ENCODE measurements around the gene SKIC8. TPM values are rescaled to one million over a fixed set of nuclear protein-coding genes. Genes with fewer than 3 reads are reported as not detected.

SKIC8 gene
- total and polyA plus RNA-seq, 2 experiments from 2014 or later: 52.6 to 70.6 TPM

GRCh38 chr15:78263351-78263781 is 36.0 kb downstream of the SKIC8 start:
- Histone ChIP-seq H3K4me1 (ENCODE audit: insufficient read depth) (no peaks in the 10 kb centered on the region), H3K4me3 (no peak overlapping the region), H3K9ac (no peak overlapping the region), H3K9me2 (ENCODE audit: insufficient read depth) (no peaks in the 10 kb centered on the region), H3F3A (ENCODE audit: insufficient read depth) (no peaks in the 10 kb centered on the region), H3K4me2 (ENCODE audit: unreplicated experiment) (no peak overlapping the region), H3K79me2 (ENCODE audit: insufficient read depth) (no peaks in the 10 kb centered on the region), H3K27me3 (replicated peaks; ENCODE audit: insufficient read depth) (no peaks in the 10 kb centered on the region; the same call in 1 of the 2 replicates), H3K9me3 (ENCODE audit: low read depth) (no peaks in the 10 kb centered on the region), H3K27ac (no peak overlapping the region), H3K36me3 (ENCODE audit: low read depth) (no peaks in the 10 kb centered on the region), H4K20me1 (ENCODE audit: insufficient read depth) (no peaks in the 10 kb centered on the region), H2AFZ (no peak overlapping the region; the same call in 1 of the 2 replicates)
- WGBS, 2 experiments (ENCODE audit: low coverage in 1 of 2, low lambda C conversion rate in 2 of 2, missing lambda C conversion rate in 2 of 2): 87 to 95% methylated on average over 7 of the region's 7 CpGs
- DNase-seq: no peak
- TF ChIP-seq EZH2phosphoT487 (IDR thresholded peaks at IDR 0.05; ENCODE audit: insufficient read depth, low read depth) (no peak), EZH2 (IDR thresholded peaks at IDR 0.05; ENCODE audit: insufficient read depth, poor library complexity, severe bottlenecking) (no peak)
- in situ Hi-C loops (cut with MboI): no loop called here

GRCh38 chr15:78261062-78261461 is 38.3 kb downstream of the SKIC8 start:
- no peak for DNase-seq
- no peak overlapping the region for H3K9ac ChIP-seq
- no peak overlapping the region for H3K4me2 ChIP-seq (ENCODE audit: unreplicated experiment)
- no peaks in the 10 kb centered on the region for H3F3A ChIP-seq (ENCODE audit: insufficient read depth)
- no peak overlapping the region for H3K27ac ChIP-seq
- H4K20me1 ChIP-seq (ENCODE audit: insufficient read depth): no peaks in the 10 kb centered on the region
- no peaks in the 10 kb centered on the region for H3K4me1 ChIP-seq (ENCODE audit: insufficient read depth)
- TF ChIP-seq EZH2phosphoT487 (IDR thresholded peaks at IDR 0.05; ENCODE audit: insufficient read depth, low read depth) (no peak), EZH2 (IDR thresholded peaks at IDR 0.05; ENCODE audit: insufficient read depth, poor library complexity, severe bottlenecking) (no peak)
- no peaks in the 10 kb centered on the region for H3K36me3 ChIP-seq (ENCODE audit: low read depth)
- no peak overlapping the region for H3K4me3 ChIP-seq
- no peak overlapping the region for H2AFZ ChIP-seq
- H3K27me3 ChIP-seq (replicated peaks; ENCODE audit: insufficient read depth): no peaks in the 10 kb centered on the region; the same call in 1 of the 2 replicates
- H3K79me2 ChIP-seq (ENCODE audit: insufficient read depth): no peaks in the 10 kb centered on the region
- H3K9me3 ChIP-seq (ENCODE audit: low read depth): no peaks in the 10 kb centered on the region
- H3K9me2 ChIP-seq (ENCODE audit: insufficient read depth): no peaks in the 10 kb centered on the region
- 84 to 88% methylated on average over 3 of the region's 3 CpGs for WGBS, 2 experiments (ENCODE audit: low coverage in 1 of 2, low lambda C conversion rate in 2 of 2, missing lambda C conversion rate in 2 of 2)
- in situ Hi-C loops (cut with MboI): no loop called here

GRCh38 chr15:78260489-78260888 is 38.9 kb downstream of the SKIC8 start:
- Histone ChIP-seq H3K4me2 (ENCODE audit: unreplicated experiment) (no peak overlapping the region), H3K27me3 (replicated peaks; ENCODE audit: insufficient read depth) (no peaks in the 10 kb centered on the region; the same call in 1 of the 2 replicates), H3K27ac (no peak overlapping the region), H3K9me2 (ENCODE audit: insufficient read depth) (no peaks in the 10 kb centered on the region), H3K9ac (no peak overlapping the region), H3K79me2 (ENCODE audit: insufficient read depth) (no peaks in the 10 kb centered on the region), H3K4me1 (ENCODE audit: insufficient read depth) (no peaks in the 10 kb centered on the region), H4K20me1 (ENCODE audit: insufficient read depth) (no peaks in the 10 kb centered on the region), H3K4me3 (no peak overlapping the region), H3F3A (ENCODE audit: insufficient read depth) (no peaks in the 10 kb centered on the region), H3K36me3 (ENCODE audit: low read depth) (no peaks in the 10 kb centered on the region), H2AFZ (no peak overlapping the region), H3K9me3 (ENCODE audit: low read depth) (no peaks in the 10 kb centered on the region)
- TF ChIP-seq EZH2 (IDR thresholded peaks at IDR 0.05; ENCODE audit: insufficient read depth, poor library complexity, severe bottlenecking) (no peak), EZH2phosphoT487 (IDR thresholded peaks at IDR 0.05; ENCODE audit: insufficient read depth, low read depth) (no peak)
- no peak for DNase-seq
- in situ Hi-C loops (cut with MboI): no loop called here
- WGBS, 2 experiments (ENCODE audit: low coverage in 1 of 2, low lambda C conversion rate in 2 of 2, missing lambda C conversion rate in 2 of 2): 50% methylated on average over 2 of the region's 2 CpGs

GRCh38 chr15:78259232-78259631 is 40.2 kb downstream of the SKIC8 start:
- no peak overlapping the region for H2AFZ ChIP-seq
- H3K9me2 ChIP-seq (ENCODE audit: insufficient read depth): no peaks in the 10 kb centered on the region
- no peaks in the 10 kb centered on the region for H3F3A ChIP-seq (ENCODE audit: insufficient read depth)
- no peaks in the 10 kb centered on the region for H3K36me3 ChIP-seq (ENCODE audit: low read depth)
- H3K9me3 ChIP-seq (ENCODE audit: low read depth): no peaks in the 10 kb centered on the region
- no peak for DNase-seq
- no peak overlapping the region for H3K27ac ChIP-seq
- H3K4me3 ChIP-seq: no peak overlapping the region
- in situ Hi-C loops (cut with MboI): no loop called here
- TF ChIP-seq EZH2 (IDR thresholded peaks at IDR 0.05; ENCODE audit: insufficient read depth, poor library complexity, severe bottlenecking): no peak
- TF ChIP-seq EZH2phosphoT487 (IDR thresholded peaks at IDR 0.05; ENCODE audit: insufficient read depth, low read depth): no peak
- H4K20me1 ChIP-seq (ENCODE audit: insufficient read depth): no peaks in the 10 kb centered on the region
- no peaks in the 10 kb centered on the region for H3K4me1 ChIP-seq (ENCODE audit: insufficient read depth)
- WGBS, 2 experiments (ENCODE audit: low coverage in 1 of 2, low lambda C conversion rate in 2 of 2, missing lambda C conversion rate in 2 of 2): 34% methylated on average over 3 of the region's 3 CpGs
- H3K79me2 ChIP-seq (ENCODE audit: insufficient read depth): no peaks in the 10 kb centered on the region
- no peaks in the 10 kb centered on the region; the same call in 1 of the 2 replicates for H3K27me3 ChIP-seq (replicated peaks; ENCODE audit: insufficient read depth)
- no peak overlapping the region for H3K4me2 ChIP-seq (ENCODE audit: unreplicated experiment)
- H3K9ac ChIP-seq: no peak overlapping the region

GRCh38 chr15:78257681-78258080 is 41.7 kb downstream of the SKIC8 start:
- Histone ChIP-seq H3K79me2 (ENCODE audit: insufficient read depth) (no peaks in the 10 kb centered on the region), H3K9me3 (ENCODE audit: low read depth) (no peaks in the 10 kb centered on the region), H3K4me3 (no peak overlapping the region), H3F3A (ENCODE audit: insufficient read depth) (no peaks in the 10 kb centered on the region), H3K9ac (no peak overlapping the region), H3K4me2 (ENCODE audit: unreplicated experiment) (no peak overlapping the region), H3K27ac (no peak overlapping the region), H2AFZ (no peak overlapping the region), H3K9me2 (ENCODE audit: insufficient read depth) (no peaks in the 10 kb centered on the region), H4K20me1 (ENCODE audit: insufficient read depth) (no peaks in the 10 kb centered on the region), H3K27me3 (replicated peaks; ENCODE audit: insufficient read depth) (no peaks in the 10 kb centered on the region; the same call in 1 of the 2 replicates), H3K36me3 (ENCODE audit: low read depth) (no peaks in the 10 kb centered on the region), H3K4me1 (ENCODE audit: insufficient read depth) (no peaks in the 10 kb centered on the region)
- 73 to 78% methylated on average over 3 of the region's 3 CpGs for WGBS, 2 experiments (ENCODE audit: low coverage in 1 of 2, low lambda C conversion rate in 2 of 2, missing lambda C conversion rate in 2 of 2)
- DNase-seq: no peak
- in situ Hi-C loops (cut with MboI): no loop called here
- TF ChIP-seq EZH2 (IDR thresholded peaks at IDR 0.05; ENCODE audit: insufficient read depth, poor library complexity, severe bottlenecking) (no peak), EZH2phosphoT487 (IDR thresholded peaks at IDR 0.05; ENCODE audit: insufficient read depth, low read depth) (no peak)

Data from GM23248 (cell line).